ENCODE data around the gene B4GALNT3. TPM values are rescaled to one million over a fixed set of nuclear protein-coding genes. Genes with fewer than 3 reads are reported as not detected.
"Not testable (repeated sequence)": the region's sequence is repeated elsewhere in the genome, so short reads cannot be mapped to it uniquely, and the experiment has no call there.

Gene B4GALNT3
- total and polyA plus RNA-seq, 2 experiments from 2014 or later = 2.8 to 15.8 TPM

DNA sequence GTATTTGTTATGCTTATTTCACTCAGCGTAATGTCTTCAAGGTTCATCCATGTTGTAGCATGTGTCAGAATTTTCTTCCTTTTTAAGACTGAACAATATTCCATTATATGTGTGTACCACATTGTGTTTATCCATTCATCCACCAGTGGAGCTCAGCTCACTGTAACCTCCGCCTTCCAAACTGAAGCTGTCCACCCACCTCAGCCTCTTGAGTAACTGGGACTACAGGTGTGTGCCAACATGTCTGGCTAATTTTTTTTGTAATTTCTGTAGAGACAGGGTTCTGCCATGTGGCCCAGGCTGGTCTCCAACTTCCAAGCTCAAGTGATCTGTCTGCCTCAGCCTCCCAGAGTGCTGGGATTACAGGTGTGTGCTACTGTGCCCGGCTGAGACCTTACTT is 37.2 kb upstream of the B4GALNT3 start (continued):
- TF ChIP-seq, protein P1, sequence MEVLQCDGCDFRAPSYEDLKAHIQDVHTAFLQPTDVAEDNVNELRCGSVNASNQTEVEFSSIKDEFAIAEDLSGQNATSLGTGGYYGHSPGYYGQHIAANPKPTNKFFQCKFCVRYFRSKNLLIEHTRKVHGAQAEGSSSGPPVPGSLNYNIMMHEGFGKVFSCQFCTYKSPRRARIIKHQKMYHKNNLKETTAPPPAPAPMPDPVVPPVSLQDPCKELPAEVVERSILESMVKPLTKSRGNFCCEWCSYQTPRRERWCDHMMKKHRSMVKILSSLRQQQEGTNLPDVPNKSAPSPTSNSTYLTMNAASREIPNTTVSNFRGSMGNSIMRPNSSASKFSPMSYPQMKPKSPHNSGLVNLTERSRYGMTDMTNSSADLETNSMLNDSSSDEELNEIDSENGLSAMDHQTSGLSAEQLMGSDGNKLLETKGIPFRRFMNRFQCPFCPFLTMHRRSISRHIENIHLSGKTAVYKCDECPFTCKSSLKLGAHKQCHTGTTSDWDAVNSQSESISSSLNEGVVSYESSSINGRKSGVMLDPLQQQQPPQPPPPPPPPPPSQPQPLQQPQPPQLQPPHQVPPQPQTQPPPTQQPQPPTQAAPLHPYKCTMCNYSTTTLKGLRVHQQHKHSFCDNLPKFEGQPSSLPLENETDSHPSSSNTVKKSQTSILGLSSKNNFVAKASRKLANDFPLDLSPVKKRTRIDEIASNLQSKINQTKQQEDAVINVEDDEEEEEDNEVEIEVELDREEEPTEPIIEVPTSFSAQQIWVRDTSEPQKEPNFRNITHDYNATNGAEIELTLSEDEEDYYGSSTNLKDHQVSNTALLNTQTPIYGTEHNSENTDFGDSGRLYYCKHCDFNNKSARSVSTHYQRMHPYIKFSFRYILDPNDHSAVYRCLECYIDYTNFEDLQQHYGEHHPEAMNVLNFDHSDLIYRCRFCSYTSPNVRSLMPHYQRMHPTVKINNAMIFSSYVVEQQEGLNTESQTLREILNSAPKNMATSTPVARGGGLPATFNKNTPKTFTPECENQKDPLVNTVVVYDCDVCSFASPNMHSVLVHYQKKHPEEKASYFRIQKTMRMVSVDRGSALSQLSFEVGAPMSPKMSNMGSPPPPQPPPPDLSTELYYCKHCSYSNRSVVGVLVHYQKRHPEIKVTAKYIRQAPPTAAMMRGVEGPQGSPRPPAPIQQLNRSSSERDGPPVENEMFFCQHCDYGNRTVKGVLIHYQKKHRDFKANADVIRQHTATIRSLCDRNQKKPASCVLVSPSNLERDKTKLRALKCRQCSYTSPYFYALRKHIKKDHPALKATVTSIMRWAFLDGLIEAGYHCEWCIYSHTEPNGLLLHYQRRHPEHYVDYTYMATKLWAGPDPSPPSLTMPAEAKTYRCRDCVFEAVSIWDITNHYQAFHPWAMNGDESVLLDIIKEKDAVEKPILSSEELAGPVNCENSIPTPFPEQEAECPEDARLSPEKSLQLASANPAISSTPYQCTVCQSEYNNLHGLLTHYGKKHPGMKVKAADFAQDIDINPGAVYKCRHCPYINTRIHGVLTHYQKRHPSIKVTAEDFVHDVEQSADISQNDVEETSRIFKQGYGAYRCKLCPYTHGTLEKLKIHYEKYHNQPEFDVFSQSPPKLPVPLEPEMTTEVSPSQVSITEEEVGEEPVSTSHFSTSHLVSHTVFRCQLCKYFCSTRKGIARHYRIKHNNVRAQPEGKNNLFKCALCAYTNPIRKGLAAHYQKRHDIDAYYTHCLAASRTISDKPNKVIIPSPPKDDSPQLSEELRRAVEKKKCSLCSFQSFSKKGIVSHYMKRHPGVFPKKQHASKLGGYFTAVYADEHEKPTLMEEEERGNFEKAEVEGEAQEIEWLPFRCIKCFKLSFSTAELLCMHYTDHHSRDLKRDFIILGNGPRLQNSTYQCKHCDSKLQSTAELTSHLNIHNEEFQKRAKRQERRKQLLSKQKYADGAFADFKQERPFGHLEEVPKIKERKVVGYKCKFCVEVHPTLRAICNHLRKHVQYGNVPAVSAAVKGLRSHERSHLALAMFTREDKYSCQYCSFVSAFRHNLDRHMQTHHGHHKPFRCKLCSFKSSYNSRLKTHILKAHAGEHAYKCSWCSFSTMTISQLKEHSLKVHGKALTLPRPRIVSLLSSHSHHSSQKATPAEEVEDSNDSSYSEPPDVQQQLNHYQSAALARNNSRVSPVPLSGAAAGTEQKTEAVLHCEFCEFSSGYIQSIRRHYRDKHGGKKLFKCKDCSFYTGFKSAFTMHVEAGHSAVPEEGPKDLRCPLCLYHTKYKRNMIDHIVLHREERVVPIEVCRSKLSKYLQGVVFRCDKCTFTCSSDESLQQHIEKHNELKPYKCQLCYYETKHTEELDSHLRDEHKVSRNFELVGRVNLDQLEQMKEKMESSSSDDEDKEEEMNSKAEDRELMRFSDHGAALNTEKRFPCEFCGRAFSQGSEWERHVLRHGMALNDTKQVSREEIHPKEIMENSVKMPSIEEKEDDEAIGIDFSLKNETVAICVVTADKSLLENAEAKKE (CRISPR knock-in tag; IDR thresholded peaks at IDR 0.05) = no peak
- TF ChIP-seq STAT1 (IDR thresholded peaks at IDR 0.05; ENCODE audit: unreplicated experiment) (no peak), NANOG (IDR thresholded peaks at IDR 0.05; ENCODE audit: borderline replicate concordance) (no peak)

DNA sequence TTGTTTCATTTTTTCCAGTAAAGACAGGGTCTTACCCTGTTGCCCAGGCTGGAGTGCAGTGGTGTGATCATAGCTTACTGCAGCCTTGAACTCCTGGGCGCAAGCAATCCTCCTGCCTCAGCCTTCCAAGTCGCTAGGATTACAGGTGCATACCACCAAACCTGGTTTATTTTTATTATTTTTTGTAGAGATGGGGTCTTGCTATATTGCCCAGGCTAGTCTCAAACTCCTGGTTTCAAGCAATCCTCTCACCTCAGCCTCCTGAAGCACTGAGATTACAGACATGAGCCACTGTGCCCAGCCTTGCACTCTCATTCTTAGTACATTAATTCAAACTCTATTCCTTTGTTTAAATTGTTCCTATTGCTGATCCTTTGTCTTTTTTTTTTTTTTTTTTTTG is 24.0 kb upstream of the B4GALNT3 start:
- H3K27me3 Mint-ChIP-seq (ENCODE audit: insufficient read depth, low read depth, poor library complexity); H3K27ac Mint-ChIP-seq; H3F3A ChIP-seq (replicated peaks; ENCODE audit: low read depth); H3K9me3 Mint-ChIP-seq; H3K4me1 ChIP-seq (ENCODE audit: insufficient read depth); H3K4me2 ChIP-seq; H2AFZ ChIP-seq; H3K9me2 ChIP-seq (ENCODE audit: insufficient read depth); DNase-seq (ENCODE audit: low spot score); H3K4me3 ChIP-seq; H3K27ac ChIP-seq (ENCODE audit: low read depth); H3K4me1 Mint-ChIP-seq; H3K4me3 Mint-ChIP-seq; H3K27me3 ChIP-seq (ENCODE audit: insufficient read depth); H4K20me1 ChIP-seq (replicated peaks; ENCODE audit: insufficient read depth); ATAC-seq; H3K79me2 ChIP-seq (replicated peaks; ENCODE audit: insufficient read depth): not testable (repeated sequence)
- peaks cover 77% of the 10 kb centered on the region for H3K36me3 Mint-ChIP-seq (ENCODE audit: low read depth)
- peaks cover 64% of the 10 kb centered on the region for H3K36me3 ChIP-seq (ENCODE audit: insufficient read depth)

DNA sequence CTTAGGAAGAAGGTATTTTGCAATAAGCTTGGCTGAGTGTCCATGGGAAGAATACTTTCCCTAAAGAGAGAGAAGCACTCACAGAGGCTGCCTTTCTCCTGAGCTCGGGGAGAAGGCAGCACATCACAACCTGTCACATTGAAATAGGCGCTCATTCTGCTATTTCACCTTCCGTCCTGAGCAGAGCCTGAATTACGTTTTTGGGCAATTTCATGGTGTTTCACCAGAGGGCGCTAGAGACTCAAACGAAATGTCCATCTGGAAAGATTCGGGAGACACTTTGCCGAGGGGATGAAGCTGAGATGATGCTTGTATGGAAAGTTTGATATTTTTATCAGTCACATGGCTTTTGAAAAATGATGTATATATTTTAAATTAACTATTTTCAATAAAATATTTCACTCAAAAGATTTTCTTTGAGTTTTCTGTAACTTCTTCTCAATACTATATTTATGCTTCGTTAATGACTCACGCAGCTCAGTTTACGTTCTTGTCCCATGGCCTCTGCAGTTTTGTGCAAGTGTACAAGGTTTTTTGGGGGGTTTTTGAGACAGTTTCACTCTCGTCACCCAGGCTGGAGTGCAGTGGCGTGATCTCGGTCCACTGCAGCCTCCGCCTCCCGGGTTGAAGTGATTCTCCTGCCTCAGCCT is 17.4 kb upstream of the B4GALNT3 start:
- no peaks in the 10 kb centered on the region for H3K9me2 ChIP-seq (ENCODE audit: insufficient read depth)
- no peak overlapping the region for H3K4me2 ChIP-seq
- no peaks in the 10 kb centered on the region for H3K4me1 ChIP-seq (ENCODE audit: insufficient read depth)
- H3K79me2 ChIP-seq (replicated peaks; ENCODE audit: insufficient read depth) = no peaks in the 10 kb centered on the region
- H3K36me3 ChIP-seq (ENCODE audit: insufficient read depth) = peaks cover 36% of the 10 kb centered on the region
- H2AFZ ChIP-seq = no peak overlapping the region
- Mint-ChIP-seq H3K4me1 (no peaks in the 10 kb centered on the region), H3K36me3 (ENCODE audit: low read depth) (peaks cover 43% of the 10 kb centered on the region), H3K27me3 (ENCODE audit: insufficient read depth, low read depth, poor library complexity) (no peaks in the 10 kb centered on the region), H3K4me3 (no peak overlapping the region), H3K9me3 (no peaks in the 10 kb centered on the region; the same call in 2 of the 3 replicates), H3K27ac (no peak overlapping the region)
- peak; percentile 84 for ATAC-seq
- H3K27me3 ChIP-seq (ENCODE audit: insufficient read depth) = no peaks in the 10 kb centered on the region
- no peak overlapping the region for H3K4me3 ChIP-seq
- TF ChIP-seq ZNF114 (CRISPR knock-in tag; IDR thresholded peaks at IDR 0.05) = no peak
- TF ChIP-seq JUNB (IDR thresholded peaks at IDR 0.05; ENCODE audit: unreplicated experiment) = no peak
- no peak for TF ChIP-seq NANOG (IDR thresholded peaks at IDR 0.05; ENCODE audit: borderline replicate concordance)
- TF ChIP-seq CTCF (conservative IDR thresholded peaks at IDR 0.05; ENCODE audit: low read depth in 2 of 2) = peak; percentile 83 to 88
- TF ChIP-seq STAT1 (IDR thresholded peaks at IDR 0.05; ENCODE audit: unreplicated experiment) = no peak
- TF ChIP-seq, protein P2, sequence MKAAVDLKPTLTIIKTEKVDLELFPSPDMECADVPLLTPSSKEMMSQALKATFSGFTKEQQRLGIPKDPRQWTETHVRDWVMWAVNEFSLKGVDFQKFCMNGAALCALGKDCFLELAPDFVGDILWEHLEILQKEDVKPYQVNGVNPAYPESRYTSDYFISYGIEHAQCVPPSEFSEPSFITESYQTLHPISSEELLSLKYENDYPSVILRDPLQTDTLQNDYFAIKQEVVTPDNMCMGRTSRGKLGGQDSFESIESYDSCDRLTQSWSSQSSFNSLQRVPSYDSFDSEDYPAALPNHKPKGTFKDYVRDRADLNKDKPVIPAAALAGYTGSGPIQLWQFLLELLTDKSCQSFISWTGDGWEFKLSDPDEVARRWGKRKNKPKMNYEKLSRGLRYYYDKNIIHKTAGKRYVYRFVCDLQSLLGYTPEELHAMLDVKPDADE (IDR thresholded peaks at IDR 0.05) = no peak
- TF ChIP-seq ZNF331 (CRISPR knock-in tag; IDR thresholded peaks at IDR 0.05; ENCODE audit: low read depth) = no peak
- no peak; the same call in 1 of the 2 replicates for TF ChIP-seq CREB1 (CRISPR knock-in tag; IDR thresholded peaks at IDR 0.05; ENCODE audit: low read depth)
- 0 out of 2 replicates have a peak, but pooled peaks cover 5% of the 10 kb centered on the region for H3F3A ChIP-seq (replicated peaks; ENCODE audit: low read depth)
- peak; percentile 83 for DNase-seq (ENCODE audit: low spot score)
- H3K27ac ChIP-seq (ENCODE audit: low read depth) = no peak overlapping the region
- H4K20me1 ChIP-seq (replicated peaks; ENCODE audit: insufficient read depth) = peaks cover 4% of the 10 kb centered on the region; the same call in 1 of the 2 replicates
